IMR-90 (cell line): ENCODE results near the gene IGSF3. TPM values are rescaled to one million over a fixed set of nuclear protein-coding genes. Genes with fewer than 3 reads are reported as not detected.

ENCODE experiments used
- ATAC-seq: fragments of 200-7000 bp; cut with Tn5 transposase; 2 replicates; pipeline ENCODE4 v1.9.1; 2020; ENCODE audit warnings: low read depth, mild to moderate bottlenecking, moderate library complexity
- BruUV-seq: library from RNA; stranded (reverse); fragments of 400-500 nt; replicated peaks from 2 replicates; lab custom pipeline; 2021; lab: Mats Ljungman, UMichigan
- CTCF ChIA-PET: fragments of 300-600 bp; formaldehyde crosslinking; extraction: SDS; loops from one replicate; lab custom pipeline; 2021; ENCODE audit warnings: antibody characterized with exemption; lab: Yijun Ruan, JAX
- POLR2A ChIA-PET: fragments of 300-600 bp; sonication (Branson Sonifier 250); formaldehyde crosslinking; loops from one replicate; lab custom pipeline; 2022; ENCODE audit warnings: antibody characterized with exemption; ENCODE audit not compliant: unreplicated experiment; lab: Charles Lee
- DNase-seq: peaks from one replicate; pipeline ENCODE4 v3.0.0; 2013
- H2AFZ ChIP-seq: replicated peaks from 2 replicates; pipeline ENCODE3; 2013; ENCODE audit warnings: low read length, mild to moderate bottlenecking; ENCODE audit not compliant: poor library complexity
- H2AK5ac ChIP-seq: 2 replicates; pipeline ENCODE4 v1.6.1; 2013; ENCODE audit warnings: low read depth, low read length, inconsistent platforms
- H2AK9ac ChIP-seq: replicated peaks from 2 replicates; pipeline ENCODE3; 2013; ENCODE audit warnings: mild to moderate bottlenecking, low read depth, low read length, moderate library complexity; ENCODE audit not compliant: poor library complexity
- H2BK120ac ChIP-seq: 2 replicates; pipeline ENCODE4 v1.6.1; 2013; ENCODE audit warnings: low read depth, low read length, inconsistent platforms
- H2BK15ac ChIP-seq: 3 replicates; pipeline ENCODE4 v1.6.1; 2013; ENCODE audit warnings: low read depth, low read length, inconsistent platforms
- H2BK20ac ChIP-seq: 2 replicates; pipeline ENCODE4 v1.6.1; 2013; ENCODE audit warnings: low read depth, mild to moderate bottlenecking, inconsistent platforms, low read length, moderate library complexity
- H2BK5ac ChIP-seq: 2 replicates; pipeline ENCODE4 v1.6.1; 2013; ENCODE audit warnings: mild to moderate bottlenecking, low read depth, low read length, inconsistent platforms; ENCODE audit not compliant: poor library complexity, severe bottlenecking
- H3K14ac ChIP-seq: replicated peaks from 2 replicates; pipeline ENCODE4 v1.6.1; 2013; ENCODE audit warnings: low read depth, low read length, inconsistent platforms
- H3K18ac ChIP-seq: 2 replicates; pipeline ENCODE4 v1.6.1; 2013; ENCODE audit warnings: low read depth, low read length, control low read depth
- H3K23ac ChIP-seq: 2 replicates; pipeline ENCODE4 v1.6.1; 2013; ENCODE audit warnings: low read depth, low read length, inconsistent platforms
- H3K27ac ChIP-seq: 2 replicates; pipeline ENCODE4 v1.5.1; 2013; ENCODE audit warnings: mild to moderate bottlenecking, control low read depth, low read length; ENCODE audit not compliant: insufficient read depth
- H3K27me3 ChIP-seq: 2 replicates; pipeline ENCODE4 v1.6.1; 2013; ENCODE audit warnings: low read length; ENCODE audit not compliant: control insufficient read depth, insufficient read depth
- H3K36me3 ChIP-seq: 2 replicates; pipeline ENCODE4 v1.6.1; 2013; ENCODE audit warnings: low read length, mixed read lengths; ENCODE audit not compliant: control insufficient read depth, insufficient read depth
- H3K4ac ChIP-seq: 2 replicates; pipeline ENCODE4 v1.6.1; 2013; ENCODE audit warnings: low read depth, low read length, inconsistent platforms
- H3K4me1 ChIP-seq: 2 replicates; pipeline ENCODE4 v1.6.1; 2013; ENCODE audit warnings: low read length, mixed read lengths; ENCODE audit not compliant: control insufficient read depth, insufficient read depth
- H3K4me2 ChIP-seq: 2 replicates; pipeline ENCODE4 v1.6.1; 2013; ENCODE audit warnings: low read depth, mild to moderate bottlenecking, control low read depth, low read length, moderate library complexity
- H3K4me3 ChIP-seq: 2 replicates; pipeline ENCODE4 v1.5.1; 2013; ENCODE audit warnings: low read depth, mild to moderate bottlenecking, control low read depth, low read length, moderate library complexity; ENCODE audit not compliant: insufficient read depth
- H3K56ac ChIP-seq: 2 replicates; pipeline ENCODE4 v1.6.1; 2013; ENCODE audit warnings: low read length, inconsistent platforms; ENCODE audit not compliant: insufficient read depth; ENCODE audit errors: extremely low read depth
- H3K79me1 ChIP-seq, 2 experiments: 2 replicates each; pipeline ENCODE4 v1.6.1; 2013; ENCODE audit warnings: low read length in 2 of 2, inconsistent platforms in 1 of 2, low read depth in 1 of 2
- H3K9ac ChIP-seq: 2 replicates; pipeline ENCODE4 v1.6.1; 2013; ENCODE audit warnings: low read depth, low read length, control low read depth
- H3K9me1 ChIP-seq: 2 replicates; pipeline ENCODE4 v1.6.1; 2013; ENCODE audit warnings: low read length, inconsistent platforms; ENCODE audit not compliant: insufficient read depth
- H3K9me3 ChIP-seq: 2 replicates; pipeline ENCODE4 v1.6.1; 2013; ENCODE audit warnings: low read length; ENCODE audit not compliant: control insufficient read depth, insufficient read depth
- H4K20me1 ChIP-seq: 2 replicates; pipeline ENCODE4 v1.6.1; 2013; ENCODE audit warnings: low read length, inconsistent platforms; ENCODE audit not compliant: insufficient read depth
- H4K5ac ChIP-seq: 2 replicates; pipeline ENCODE4 v1.6.1; 2013; ENCODE audit warnings: mild to moderate bottlenecking, low read depth, low read length, control low read depth
- H4K8ac ChIP-seq, 2 experiments: 2 replicates each; pipeline ENCODE4 v1.6.1; 2013; ENCODE audit warnings: low read depth in 2 of 2, low read length in 2 of 2, control low read depth in 1 of 2, inconsistent platforms in 1 of 2
- H4K91ac ChIP-seq: 2 replicates; pipeline ENCODE4 v1.6.1; 2013; ENCODE audit warnings: low read depth, low read length, inconsistent platforms; ENCODE audit not compliant: insufficient read depth
- CTCF ChIP-seq: conservative IDR thresholded peaks from 2 replicates; pipeline ENCODE4 v1.5.1; 2012; ENCODE audit warnings: mild to moderate bottlenecking, low read depth, low read length, improper control_type of control experiment
- ELK1 ChIP-seq: fragments of 150-350 bp; IDR thresholded peaks from 2 replicates; pipeline ENCODE4 v1.6.1; 2016; ENCODE audit warnings: low read depth, mild to moderate bottlenecking, low read length, moderate library complexity, borderline replicate concordance
- WGBS, 2 experiments: methylation state at CpG; one replicate each; pipeline versions ENCODE4 v1.1.5 to v1.1.7; 2013; ENCODE audit warnings: missing lambda C conversion rate in 2 of 2; ENCODE audit not compliant: insufficient read length in 1 of 2; ENCODE audit errors: extremely low coverage in 2 of 2; 5-methylcytosine and 5-hydroxymethylcytosine counted together
- dilution Hi-C: fragments of 300-500 bp; cut with HindIII; formaldehyde crosslinking; loops from one replicate; pipeline ENCODE4 v1.14.3; 2018; ENCODE audit warnings: low sequenced_read_pairs; ENCODE audit not compliant: unreplicated experiment
- in situ Hi-C: fragments of 300-500 bp; cut with MboI; formaldehyde crosslinking; loops from 3 replicates; pipeline ENCODE4 v1.14.3; 2019; ENCODE audit warnings: low sequenced_read_pairs, inconsistent platforms, mixed read lengths
- intact Hi-C: fragments of 100-400 bp; cut with micrococcal nuclease; formaldehyde crosslinking; loops from 2 replicates; pipeline ENCODE4 v1.10.0; 2022
- polyA plus RNA-seq, 3 experiments: library from polyadenylated mRNA; depleted of rRNA; stranded (reverse); fragments of >200 nt; gene quantifications; 2 replicates each; pipeline ENCODE4 v1.2.3, GENCODE V29; 2012; ENCODE audit warnings: low replicate concordance in 1 of 3
- total RNA-seq: library from RNA; depleted of rRNA; stranded (reverse); fragments of >200 nt; gene quantifications from 2 replicates; pipeline ENCODE4 v1.2.3, GENCODE V29; 2012

Gene IGSF3
- total and polyA plus RNA-seq, 2 of the 4 experiments (the other 2 are of a cell fraction): under 0.01 to 0.02 TPM

GRCh38 chr1:116690396-116690848 is 22.9 kb upstream of the IGSF3 start:
- no peak overlapping the region for H3K18ac ChIP-seq
- no peak overlapping the region for H3K4me3 ChIP-seq
- POLR2A ChIA-PET: no interaction called here
- no peak overlapping the region for H3K4ac ChIP-seq
- TF ChIP-seq CTCF (no peak), ELK1 (no peak)
- H3K27ac ChIP-seq: no peak overlapping the region
- no peak overlapping the region for H2AK9ac ChIP-seq
- DNase-seq (no peak), ATAC-seq (no peak)
- H3K36me3 ChIP-seq: no peaks in the 10 kb centered on the region
- H2AK5ac ChIP-seq: no peak overlapping the region
- H3K56ac ChIP-seq: no peak overlapping the region
- H4K8ac ChIP-seq: no peak overlapping the region
- no peak overlapping the region for H4K5ac ChIP-seq
- in situ Hi-C loops (no loop called here), dilution Hi-C loops (no loop called here), intact Hi-C loops (no loop called here)
- H3K9me3 ChIP-seq: no peaks in the 10 kb centered on the region
- H3K4me2 ChIP-seq: no peak overlapping the region
- no peaks in the 10 kb centered on the region for H3K27me3 ChIP-seq
- H3K9ac ChIP-seq: no peak overlapping the region
- no peak overlapping the region for H3K14ac ChIP-seq
- BruUV-seq: no TSS peak
- no peaks in the 10 kb centered on the region for H3K4me1 ChIP-seq
- H2BK15ac ChIP-seq: no peak overlapping the region
- H2BK5ac ChIP-seq: no peak overlapping the region
- H3K79me1 ChIP-seq: no peaks in the 10 kb centered on the region
- H2BK120ac ChIP-seq: no peak overlapping the region
- H4K91ac ChIP-seq: no peak overlapping the region
- no peak overlapping the region for H2BK20ac ChIP-seq
- CTCF ChIA-PET: no interaction called here
- no CpG with 5 or more reads among the region's 2 CpGs for WGBS, 2 experiments
- H4K20me1 ChIP-seq: no peaks in the 10 kb centered on the region
- no peak overlapping the region for H2AFZ ChIP-seq
- no peaks in the 10 kb centered on the region for H3K9me1 ChIP-seq
- no peak overlapping the region for H3K23ac ChIP-seq
